HG03025 (cell line): ENCODE results near the gene MORN5.
"Not testable (repeated sequence)": the region's sequence is repeated elsewhere in the genome, so short reads cannot be mapped to it uniquely, and the experiment has no call there.

Source experiments
- ATAC-seq: cut with Tn5 transposase; IDR thresholded peaks from one replicate; pipeline ENCODE4 v1.9.1; 2021; ENCODE audit warnings: mild to moderate bottlenecking, moderate library complexity; ENCODE audit not compliant: unreplicated experiment, low FRiP score

Gene MORN5

DNA sequence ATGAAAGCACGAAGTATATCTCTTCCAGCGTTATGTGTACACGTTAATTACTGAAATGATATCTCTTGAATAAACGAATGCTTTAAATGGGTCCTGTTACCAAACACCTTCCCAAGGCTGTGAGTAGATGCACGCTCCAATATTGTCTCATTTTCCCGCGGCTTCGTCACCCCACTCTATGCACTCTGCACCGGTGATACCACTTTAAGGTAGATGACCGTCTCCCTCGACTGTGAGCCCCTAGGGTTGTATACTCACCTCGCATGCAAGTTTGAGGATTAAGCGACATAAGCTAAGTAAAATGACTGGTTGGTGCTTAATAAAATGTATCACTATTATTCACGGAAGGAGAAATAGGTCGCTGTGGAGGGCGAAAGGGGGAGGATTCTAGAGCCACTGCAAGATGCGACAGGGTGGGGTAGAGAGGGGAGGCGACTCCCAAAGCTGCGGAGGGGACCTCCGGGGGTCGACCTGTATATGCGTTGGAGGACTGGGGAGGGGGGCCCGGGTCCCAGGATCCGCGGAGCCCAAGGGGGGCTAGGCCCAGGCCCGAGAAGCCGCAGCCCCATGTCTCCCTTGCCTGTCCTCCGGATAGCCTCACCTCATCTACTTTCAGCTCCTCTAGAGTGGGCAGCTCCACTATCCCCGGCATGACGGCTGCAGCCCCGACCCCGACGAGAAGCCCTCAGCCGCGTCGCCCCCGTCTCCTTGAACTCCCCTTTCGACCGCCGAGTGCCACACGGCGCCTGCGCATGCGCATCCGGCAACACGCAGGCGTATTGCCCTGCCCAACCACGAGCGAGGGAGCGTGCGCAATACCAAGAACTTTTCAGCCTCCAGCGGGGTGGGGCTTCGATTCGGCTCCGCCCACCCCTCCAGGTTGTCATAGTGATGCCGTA lies at the start of gene MORN5, which contains the start of gene NDUFA8:
MORN5 (plus strand) TSS at position 883 of the 899 bp plus-strand sequence. CDS start 65 bp downstream, outside the sequence.
NDUFA8 (minus strand) TSS at position 754 of the 899 bp plus-strand sequence; CDS start at position 652, 102 bp downstream.
- ATAC-seq, result peak; percentile 96

- ATAC-seq, result no peak
These were observed 49.4 kb upstream of the MORN5 start for GRCh38 chr9:122110100-122110833.

- no peak for ATAC-seq
These were observed 48.2 kb upstream of the MORN5 start for GRCh38 chr9:122111413-122112085.

- ATAC-seq, result no peak
These were observed 47.5 kb upstream of the MORN5 start for GRCh38 chr9:122112238-122112637.

GRCh38 chr9:122113574-122113973 lies 46.1 kb upstream of the MORN5 start:
- ATAC-seq, result no peak

- ATAC-seq, result no peak
These were observed 44.3 kb upstream of the MORN5 start for GRCh38 chr9:122115176-122116035.

DNA sequence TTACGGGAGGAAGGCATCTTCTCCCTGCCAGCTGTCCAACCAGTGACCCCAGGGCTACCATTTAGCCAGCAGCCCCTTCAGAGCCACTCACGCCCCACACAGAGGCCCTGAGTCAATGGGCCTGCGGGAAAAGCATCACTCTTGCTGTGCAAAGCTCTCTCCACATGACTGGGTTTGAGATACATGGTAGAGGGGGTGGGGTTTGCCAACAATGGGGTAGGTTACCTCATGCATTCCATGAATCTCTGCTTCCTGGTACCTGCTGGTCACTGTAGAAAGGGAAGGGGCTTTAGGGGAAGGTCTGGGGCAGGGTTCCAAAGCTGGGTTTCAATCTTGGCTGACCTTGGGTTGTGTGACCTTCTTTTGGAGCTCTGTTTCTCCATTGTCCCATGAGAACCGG lies 43.7 kb upstream of the MORN5 start:
- no peak for ATAC-seq

DNA sequence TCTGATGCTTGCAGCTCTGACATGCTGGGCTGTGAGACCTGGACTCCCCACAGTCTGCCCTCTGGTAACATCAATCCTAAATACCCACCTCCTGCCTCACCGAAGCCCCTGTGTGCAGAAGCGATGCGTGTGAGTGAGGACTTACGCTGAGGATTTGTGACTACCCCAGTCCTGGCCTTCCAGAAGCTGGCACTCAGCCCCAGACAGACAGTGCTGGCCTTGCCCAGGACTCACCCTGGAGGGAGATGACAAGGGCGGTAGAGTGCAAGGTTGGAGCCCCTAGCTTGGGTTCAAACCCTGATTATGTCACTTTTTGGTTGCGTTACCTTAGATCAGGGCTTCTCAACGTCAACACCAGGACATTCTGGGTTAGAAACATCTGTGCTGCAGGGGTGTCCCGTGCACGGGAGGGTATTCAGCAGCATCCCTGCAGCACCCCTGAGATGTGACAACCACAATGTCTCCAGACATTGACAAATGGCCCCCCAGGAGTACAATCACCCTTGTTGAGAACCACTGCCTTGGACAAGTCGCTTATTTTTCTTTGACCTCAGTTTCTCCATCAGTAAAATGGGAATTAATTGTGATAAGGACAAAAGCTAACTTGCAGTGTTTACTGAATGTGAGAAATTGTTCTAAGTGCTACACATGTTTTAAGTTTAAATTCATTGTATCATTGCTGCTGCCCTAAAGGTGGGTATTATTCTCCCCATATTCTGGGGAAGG lies 43.1 kb upstream of the MORN5 start:
- ATAC-seq, result no peak

GRCh38 chr9:122117241-122117640 lies 42.5 kb upstream of the MORN5 start:
- not testable (repeated sequence) for ATAC-seq

DNA sequence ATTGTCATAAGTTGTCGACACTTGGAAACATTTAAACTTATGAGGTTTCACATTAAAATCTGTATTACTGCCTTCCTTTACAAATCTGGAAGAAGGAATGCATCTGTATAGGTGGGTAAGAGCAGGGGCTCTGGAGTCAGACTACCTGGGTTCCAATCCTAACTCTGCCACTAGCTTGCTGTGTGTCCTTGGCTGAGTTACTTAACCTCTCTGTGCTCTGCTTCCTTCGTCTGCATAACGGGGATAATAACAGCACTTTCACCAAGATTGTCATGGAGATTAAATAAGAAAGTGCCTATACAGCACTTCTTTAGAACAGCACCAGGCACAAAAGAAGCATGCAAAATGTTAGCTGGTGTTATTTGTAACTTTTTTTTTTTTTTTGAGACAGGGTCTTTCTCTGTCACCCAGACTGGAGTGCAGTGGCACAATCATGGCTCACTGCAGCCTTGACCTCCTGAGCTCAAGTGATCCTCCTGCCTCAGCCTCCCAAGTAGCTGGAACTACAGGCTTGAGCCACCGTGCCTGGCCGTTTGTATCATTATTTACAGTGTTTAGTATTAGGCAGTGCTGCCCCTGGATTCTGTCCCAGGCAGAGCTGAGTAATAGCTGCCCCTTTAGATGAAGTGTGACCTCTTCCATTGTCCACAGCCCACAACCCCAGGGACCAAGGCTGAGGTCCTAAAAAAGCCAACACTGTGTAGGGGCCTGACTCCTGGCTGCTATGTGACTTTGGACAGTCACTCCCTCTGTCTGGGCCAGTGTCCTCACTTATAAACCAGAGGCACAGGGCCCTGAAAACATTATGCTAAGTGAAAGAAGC lies 41.2 kb upstream of the MORN5 start:
- no peak for ATAC-seq

- no peak for ATAC-seq
These were observed 40.6 kb upstream of the MORN5 start for GRCh38 chr9:122119166-122119521.

GRCh38 chr9:122119721-122120120 lies 40.0 kb upstream of the MORN5 start:
- ATAC-seq, result no peak

GRCh38 chr9:122120316-122121071 lies 39.2 kb upstream of the MORN5 start:
- ATAC-seq, result no peak

DNA sequence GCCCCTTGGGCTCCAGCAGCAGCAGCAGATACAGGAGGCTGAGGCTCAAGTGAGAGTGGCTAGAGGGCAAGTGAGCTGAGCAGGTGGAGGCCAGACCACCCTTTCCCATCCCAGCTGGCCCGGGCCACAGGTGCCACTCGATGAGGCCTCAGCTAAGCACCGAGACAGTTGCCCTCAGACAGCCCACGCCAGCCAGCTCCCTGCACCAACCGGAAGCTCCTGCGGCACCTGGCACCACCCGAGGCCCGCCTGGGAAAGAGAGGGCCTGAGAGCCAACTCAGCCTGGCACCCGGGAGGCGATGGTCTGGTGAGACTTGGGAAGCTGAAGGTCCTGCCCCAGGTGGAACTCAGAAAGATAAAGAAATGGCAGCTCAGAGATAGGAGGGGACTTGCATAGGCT lies 38.3 kb upstream of the MORN5 start:
- no peak for ATAC-seq

DNA sequence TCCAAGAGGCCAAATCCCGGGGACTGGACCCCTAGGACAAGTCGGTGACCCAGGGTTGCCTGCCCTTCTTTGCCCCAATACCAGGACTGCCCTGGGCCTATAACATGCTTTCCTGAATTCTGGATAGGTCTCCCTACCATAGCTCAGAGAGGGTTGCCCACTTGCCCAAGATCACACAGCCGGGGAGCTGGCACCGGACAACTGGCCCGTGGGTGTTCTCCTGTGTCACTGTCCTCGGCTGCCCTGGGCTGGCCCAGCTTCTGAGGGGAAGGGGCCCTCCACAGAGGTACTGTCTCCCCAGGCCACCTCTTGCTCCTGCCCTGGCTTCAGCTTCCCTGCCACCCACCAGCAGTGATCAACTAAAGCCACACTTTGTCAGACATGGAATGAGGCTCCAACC lies 37.8 kb upstream of the MORN5 start:
- no peak for ATAC-seq

GRCh38 chr9:122122468-122122867 lies 37.2 kb upstream of the MORN5 start:
- ATAC-seq, result no peak

- no peak for ATAC-seq
These were observed 36.6 kb upstream of the MORN5 start for GRCh38 chr9:122122903-122123632.
